SK-N-SH (cell line): ENCODE data around the gene SLC35F6. TPM values are rescaled to one million over a fixed set of nuclear protein-coding genes. Genes with fewer than 3 reads are reported as not detected.

Source experiments
- CTCF ChIA-PET: fragments of 300-600, 350-600 bp; formaldehyde crosslinking; extraction: SDS; loops from one replicate; lab custom pipeline; 2021; lab: Yijun Ruan, JAX
- POLR2A ChIA-PET: fragments of 350-600 bp; sonication (Branson Sonifier 250); formaldehyde crosslinking; extraction: SDS; loops from one replicate; lab custom pipeline; 2020; ENCODE audit warnings: antibody characterized with exemption, inconsistent platforms; lab: Yijun Ruan, JAX
- DNase-seq: peaks from one replicate; pipeline ENCODE4 v3.0.0; 2012
- H2AFZ ChIP-seq: fragments of 200-600 bp; sonication (generic); 2 replicates; pipeline ENCODE4 v1.8.1; 2016; ENCODE audit warnings: antibody characterized with exemption, mild to moderate bottlenecking, low read depth
- H3F3A ChIP-seq: fragments of 200-600 bp; sonication (generic); replicated peaks from 2 replicates; pipeline ENCODE3; 2016; ENCODE audit warnings: antibody characterized with exemption, mild to moderate bottlenecking; ENCODE audit not compliant: insufficient read depth
- H3K27ac ChIP-seq, 2 experiments: fragments of 200-500 bp in 1 of 2; fragments of 200-600 bp in 1 of 2; sonication (Bioruptor generic) in 1 of 2; sonication (generic), shearing (Covaris generic) in 1 of 2; 2 replicates each; pipeline versions ENCODE4 v1.5.1 to v1.6.1; 2014 to 2016; ENCODE audit warnings: low read depth in 2 of 2, inconsistent platforms in 1 of 2, low read length in 1 of 2, mild to moderate bottlenecking in 1 of 2, mixed read lengths in 1 of 2
- H3K27me3 ChIP-seq: fragments of 200-600 bp; sonication (generic), shearing (Covaris generic); 2 replicates; pipeline ENCODE4 v1.6.1; 2016; ENCODE audit warnings: mixed run types; ENCODE audit not compliant: insufficient read depth
- H3K36me3 ChIP-seq, 2 experiments: fragments of 200-500 bp in 1 of 2; fragments of 200-600 bp in 1 of 2; sonication (Bioruptor generic) in 1 of 2; sonication (generic) in 1 of 2; replicated peaks in 1 of 2; 2 replicates each; pipeline versions ENCODE3 to v1.5.1; 2014 to 2016; ENCODE audit warnings: low read length in 1 of 2, mild to moderate bottlenecking in 1 of 2; ENCODE audit not compliant: insufficient read depth in 2 of 2, control insufficient read depth in 1 of 2
- H3K4me1 ChIP-seq, 2 experiments: fragments of 200-500 bp in 1 of 2; fragments of 200-600 bp in 1 of 2; sonication (Bioruptor generic) in 1 of 2; sonication (generic), shearing (Covaris generic) in 1 of 2; 2 replicates each; pipeline versions ENCODE4 v1.5.1 to v1.6.1; 2014 to 2016; ENCODE audit warnings: low read depth in 1 of 2, low read length in 1 of 2, mixed run types in 1 of 2; ENCODE audit not compliant: insufficient read depth in 2 of 2, control insufficient read depth in 1 of 2
- H3K4me2 ChIP-seq: fragments of 200-600 bp; sonication (generic), shearing (Covaris generic); 2 replicates; pipeline ENCODE4 v1.6.1; 2017; ENCODE audit warnings: mixed run types
- H3K4me3 ChIP-seq, 2 experiments: fragments of 200-500 bp in 1 of 2; fragments of 200-600 bp in 1 of 2; sonication (Bioruptor generic) in 1 of 2; sonication (generic), shearing (Covaris generic) in 1 of 2; 2 replicates each; pipeline versions ENCODE4 v1.5.1 to v1.8.1; 2014 to 2016; ENCODE audit warnings: low read depth in 2 of 2, inconsistent platforms in 1 of 2, low read length in 1 of 2, mild to moderate bottlenecking in 1 of 2, mixed read lengths in 1 of 2, moderate library complexity in 1 of 2
- H3K79me2 ChIP-seq: fragments of 200-600 bp; sonication (generic); 2 replicates; pipeline ENCODE4 v1.8.1; 2017; ENCODE audit warnings: mild to moderate bottlenecking; ENCODE audit not compliant: insufficient read depth
- H3K9ac ChIP-seq: fragments of 200-600 bp; sonication (generic); 2 replicates; pipeline ENCODE4 v1.6.1; 2017; ENCODE audit warnings: mixed run types
- H3K9me2 ChIP-seq: fragments of 200-600 bp; sonication (generic); 2 replicates; pipeline ENCODE4 v1.6.1; 2017; ENCODE audit warnings: mixed run types
- H3K9me3 ChIP-seq: fragments of 200-600 bp; sonication (generic); 2 replicates; pipeline ENCODE4 v1.6.1; 2017; ENCODE audit warnings: mixed run types, mild to moderate bottlenecking, moderate library complexity
- H4K20me1 ChIP-seq: fragments of 200-600 bp; sonication (generic); 2 replicates; pipeline ENCODE4 v1.6.1; 2017; ENCODE audit warnings: mild to moderate bottlenecking, mixed run types; ENCODE audit not compliant: insufficient read depth
- EP300 ChIP-seq, 2 experiments: IDR thresholded peaks; 2 replicates each; pipeline versions ENCODE4 v1.4.0 to v1.6.1; 2012; ENCODE audit warnings: borderline replicate concordance in 1 of 2, low read depth in 1 of 2, low read length in 1 of 2
- EZH2phosphoT487 ChIP-seq: fragments of 200-600 bp; sonication (generic); IDR thresholded peaks from 2 replicates; pipeline ENCODE4 v1.6.1; 2017; ENCODE audit warnings: low read depth, mixed run types, mild to moderate bottlenecking, antibody characterized with exemption, moderate library complexity, borderline replicate concordance
- GABPA ChIP-seq: IDR thresholded peaks from 2 replicates; pipeline ENCODE4 v1.4.0; 2012; ENCODE audit warnings: low read depth, mild to moderate bottlenecking
- POLR2AphosphoS5 ChIP-seq: IDR thresholded peaks from 2 replicates; pipeline ENCODE4 v1.6.1; 2012; ENCODE audit warnings: low read depth, low read length
- USF2 ChIP-seq: fragments of 150-350 bp; IDR thresholded peaks from 2 replicates; pipeline ENCODE4 v1.6.1; 2017; ENCODE audit warnings: antibody characterized with exemption, low read length, low read depth, borderline replicate concordance
- whole genome bisulfite sequencing: methylation state at CpG from one replicate; pipeline ENCODE4 v1.1.6; 2017; ENCODE audit warnings: low lambda C conversion rate; 5-methylcytosine and 5-hydroxymethylcytosine counted together
- polyA plus RNA-seq, 3 experiments: library from polyadenylated mRNA; depleted of rRNA; stranded (reverse); fragments of >200 nt; gene quantifications; 2 replicates each; pipeline ENCODE4 v1.2.3, GENCODE V29; 2012
- TF ChIP-seq, protein P1 (sequence below): fragments of 200-600 bp; sonication (generic); IDR thresholded peaks from 2 replicates; pipeline ENCODE4 v1.6.1; 2017; ENCODE audit warnings: antibody characterized with exemption, mild to moderate bottlenecking, moderate library complexity

SLC35F6 gene
- polyA plus RNA-seq, 1 of the 3 experiments (the other 2 are of a cell fraction) = 16.0 TPM

DNA sequence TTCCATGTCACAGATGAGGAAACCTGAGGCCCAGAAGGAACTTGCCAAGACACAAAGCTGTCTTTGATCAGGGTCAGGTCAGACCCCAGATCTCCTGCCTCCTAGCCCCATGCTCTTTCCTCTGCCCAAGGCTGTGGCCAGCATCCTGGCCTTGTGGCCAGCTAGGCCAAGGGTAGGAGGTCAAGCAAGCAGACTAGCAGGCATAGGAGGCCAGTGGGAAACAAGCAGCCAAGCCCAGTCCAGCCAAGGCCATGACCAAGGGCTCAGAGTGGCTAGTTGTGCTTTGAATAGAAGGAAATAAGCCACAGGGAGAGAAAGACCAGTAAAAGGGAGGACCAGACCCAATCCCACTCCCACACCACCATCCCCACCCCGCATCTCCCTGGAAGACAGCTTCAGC lies 41.2 kb upstream of the SLC35F6 start:
- Histone ChIP-seq H3K27me3 (no peaks in the 10 kb centered on the region), H3K9me3 (no peaks in the 10 kb centered on the region), H4K20me1 (no peaks in the 10 kb centered on the region), H3K27ac (no peak overlapping the region), H3K79me2 (no peaks in the 10 kb centered on the region), H3F3A (peaks cover 3% of the 10 kb centered on the region), H3K4me2 (no peak overlapping the region), H3K9ac (no peak overlapping the region), H3K4me3 (no peak overlapping the region), H3K36me3 (no peaks in the 10 kb centered on the region), H3K9me2 (no peaks in the 10 kb centered on the region), H3K4me1 (peaks cover 25 to 50% of the 10 kb centered on the region in 2 experiments; a peak in 3 of 4 replicates), H2AFZ (no peak overlapping the region)
- 100% methylated on average over 1 of the region's 1 CpG for WGBS
- POLR2A ChIA-PET = no interaction called here
- no peak for DNase-seq
- TF ChIP-seq POLR2AphosphoS5 (no peak), EZH2phosphoT487 (no peak)
- CTCF ChIA-PET = interaction anchor here (1.2 to 2.0 kb wide), 5 partner anchors 23 to 145 kb away, joined by 3 to 10 read pairs (median 5); no protein-coding TSS in a partner anchor

GRCh38 chr2:26723475-26723874 lies 40.6 kb upstream of the SLC35F6 start:
- Histone ChIP-seq H2AFZ (no peak overlapping the region), H3K4me2 (no peak overlapping the region), H3K4me3 (no peak overlapping the region), H3K27ac (peak overlapping the region in 1 of 2 experiments; percentile 69; a peak in 2 of 4 replicates), H4K20me1 (no peaks in the 10 kb centered on the region), H3K9me2 (no peaks in the 10 kb centered on the region), H3K79me2 (no peaks in the 10 kb centered on the region), H3K9ac (peak overlapping the region; percentile 29), H3K4me1 (peaks cover 25 to 48% of the 10 kb centered on the region in 2 experiments; a peak in 3 of 4 replicates), H3F3A (peaks cover 3% of the 10 kb centered on the region), H3K36me3 (no peaks in the 10 kb centered on the region), H3K27me3 (no peaks in the 10 kb centered on the region), H3K9me3 (no peaks in the 10 kb centered on the region)
- POLR2A ChIA-PET = no interaction called here
- CTCF ChIA-PET = interaction anchor here (1.2 to 2.0 kb wide), 5 partner anchors 22 to 146 kb away, joined by 3 to 10 read pairs (median 5); no protein-coding TSS in a partner anchor
- no peak for DNase-seq
- 93% methylated on average over 3 of the region's 3 CpGs for WGBS
- no peak for TF ChIP-seq USF2
- TF ChIP-seq GABPA = no peak
- TF ChIP-seq, protein P1, sequence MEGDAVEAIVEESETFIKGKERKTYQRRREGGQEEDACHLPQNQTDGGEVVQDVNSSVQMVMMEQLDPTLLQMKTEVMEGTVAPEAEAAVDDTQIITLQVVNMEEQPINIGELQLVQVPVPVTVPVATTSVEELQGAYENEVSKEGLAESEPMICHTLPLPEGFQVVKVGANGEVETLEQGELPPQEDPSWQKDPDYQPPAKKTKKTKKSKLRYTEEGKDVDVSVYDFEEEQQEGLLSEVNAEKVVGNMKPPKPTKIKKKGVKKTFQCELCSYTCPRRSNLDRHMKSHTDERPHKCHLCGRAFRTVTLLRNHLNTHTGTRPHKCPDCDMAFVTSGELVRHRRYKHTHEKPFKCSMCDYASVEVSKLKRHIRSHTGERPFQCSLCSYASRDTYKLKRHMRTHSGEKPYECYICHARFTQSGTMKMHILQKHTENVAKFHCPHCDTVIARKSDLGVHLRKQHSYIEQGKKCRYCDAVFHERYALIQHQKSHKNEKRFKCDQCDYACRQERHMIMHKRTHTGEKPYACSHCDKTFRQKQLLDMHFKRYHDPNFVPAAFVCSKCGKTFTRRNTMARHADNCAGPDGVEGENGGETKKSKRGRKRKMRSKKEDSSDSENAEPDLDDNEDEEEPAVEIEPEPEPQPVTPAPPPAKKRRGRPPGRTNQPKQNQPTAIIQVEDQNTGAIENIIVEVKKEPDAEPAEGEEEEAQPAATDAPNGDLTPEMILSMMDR = no peak
- TF ChIP-seq EP300 (IDR thresholded peaks at IDR 0.05; ENCODE audit: borderline replicate concordance in 1 of 2, low read depth in 1 of 2, low read length in 1 of 2) = no peak
